K562 (cell line): ENCODE results near the gene ITM2B.

Experiments
- CEBPB ChIP-seq: fragments of 450-650 bp; IDR thresholded peaks from 2 replicates; pipeline ENCODE4 v1.6.1; 2016; ENCODE audit warnings: missing genetic modification characterization, missing compliant biosample characterization
- CTCF ChIP-seq, 3 experiments: IDR thresholded peaks in 2 of 3; conservative IDR thresholded peaks in 1 of 3; 2 replicates each; pipeline ENCODE4 v1.5.1; 2011 to 2012; ENCODE audit warnings: low read length in 3 of 3, mild to moderate bottlenecking in 3 of 3, control low read depth in 2 of 3, improper control_type of control experiment in 1 of 3, inconsistent platforms in 1 of 3, low read depth in 1 of 3, mixed read lengths in 1 of 3, moderate library complexity in 1 of 3; ENCODE audit not compliant: insufficient read depth in 2 of 3
- FOS ChIP-seq: IDR thresholded peaks from 3 replicates; pipeline ENCODE4 v1.6.1; 2011; ENCODE audit not compliant: insufficient read length; ENCODE audit errors: extremely low read depth
- HDAC1 ChIP-seq, 2 experiments: fragments of 450-650 bp; IDR thresholded peaks; 2 replicates each; pipeline ENCODE4 v1.6.1; 2016 to 2017; ENCODE audit warnings: inconsistent platforms in 1 of 2, mild to moderate bottlenecking in 1 of 2, moderate library complexity in 1 of 2
- HNRNPUL1 ChIP-seq: fragments of 200-400 bp; formaldehyde crosslinking; IDR thresholded peaks from 2 replicates; pipeline ENCODE4 v1.6.1; 2017; ENCODE audit warnings: low read length
- MEIS2 ChIP-seq: fragments of 450-650 bp; IDR thresholded peaks from 2 replicates; pipeline ENCODE4 v1.6.1; 2014; ENCODE audit warnings: mild to moderate bottlenecking; ENCODE audit not compliant: partially characterized antibody
- POLR2AphosphoS5 ChIP-seq: IDR thresholded peaks from 2 replicates; pipeline ENCODE4 v1.6.1; 2011; ENCODE audit warnings: mild to moderate bottlenecking, low read depth, low read length, moderate library complexity; ENCODE audit not compliant: control insufficient read depth, insufficient read depth
- ZNF830 ChIP-seq: fragments of 250-450 bp; sonication (Bioruptor Pico); IDR thresholded peaks from 2 replicates; pipeline ENCODE4 v1.5.0; 2021; ENCODE audit warnings: mild to moderate bottlenecking
- TF ChIP-seq, protein P1 (sequence below): sonication (generic); formaldehyde crosslinking; IDR thresholded peaks from 2 replicates; pipeline ENCODE4 v1.8.1; 2022; ENCODE audit warnings: missing genetic modification reagents
- TF ChIP-seq, protein P2 (sequence below): sonication (generic); formaldehyde crosslinking; IDR thresholded peaks from 2 replicates; pipeline ENCODE4 v1.4.0; 2020; ENCODE audit warnings: mild to moderate bottlenecking, missing genetic modification reagents

DNA sequence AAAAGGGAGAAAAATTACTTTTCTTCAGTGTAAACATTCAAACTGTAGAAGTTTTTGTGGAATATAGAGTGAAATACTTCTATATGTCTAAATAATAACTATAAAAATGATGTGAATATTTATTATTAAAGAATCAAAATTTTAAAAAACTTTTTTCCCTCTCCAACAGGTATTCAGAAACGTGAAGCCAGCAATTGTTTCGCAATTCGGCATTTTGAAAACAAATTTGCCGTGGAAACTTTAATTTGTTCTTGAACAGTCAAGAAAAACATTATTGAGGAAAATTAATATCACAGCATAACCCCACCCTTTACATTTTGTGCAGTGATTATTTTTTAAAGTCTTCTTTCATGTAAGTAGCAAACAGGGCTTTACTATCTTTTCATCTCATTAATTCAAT, 28.0 kb downstream of the ITM2B start:
- TF ChIP-seq, protein P1, sequence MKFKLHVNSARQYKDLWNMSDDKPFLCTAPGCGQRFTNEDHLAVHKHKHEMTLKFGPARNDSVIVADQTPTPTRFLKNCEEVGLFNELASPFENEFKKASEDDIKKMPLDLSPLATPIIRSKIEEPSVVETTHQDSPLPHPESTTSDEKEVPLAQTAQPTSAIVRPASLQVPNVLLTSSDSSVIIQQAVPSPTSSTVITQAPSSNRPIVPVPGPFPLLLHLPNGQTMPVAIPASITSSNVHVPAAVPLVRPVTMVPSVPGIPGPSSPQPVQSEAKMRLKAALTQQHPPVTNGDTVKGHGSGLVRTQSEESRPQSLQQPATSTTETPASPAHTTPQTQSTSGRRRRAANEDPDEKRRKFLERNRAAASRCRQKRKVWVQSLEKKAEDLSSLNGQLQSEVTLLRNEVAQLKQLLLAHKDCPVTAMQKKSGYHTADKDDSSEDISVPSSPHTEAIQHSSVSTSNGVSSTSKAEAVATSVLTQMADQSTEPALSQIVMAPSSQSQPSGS (CRISPR knock-in tag) = no peak
- no peak for TF ChIP-seq CTCF (IDR thresholded peaks at IDR 0.05 in 2 of 3, conservative IDR thresholded peaks at IDR 0.05 in 1 of 3; ENCODE audit: insufficient read depth in 2 of 3, low read depth in 1 of 3, low read length in 3 of 3)
- TF ChIP-seq POLR2AphosphoS5 = no peak
- TF ChIP-seq, protein P2, sequence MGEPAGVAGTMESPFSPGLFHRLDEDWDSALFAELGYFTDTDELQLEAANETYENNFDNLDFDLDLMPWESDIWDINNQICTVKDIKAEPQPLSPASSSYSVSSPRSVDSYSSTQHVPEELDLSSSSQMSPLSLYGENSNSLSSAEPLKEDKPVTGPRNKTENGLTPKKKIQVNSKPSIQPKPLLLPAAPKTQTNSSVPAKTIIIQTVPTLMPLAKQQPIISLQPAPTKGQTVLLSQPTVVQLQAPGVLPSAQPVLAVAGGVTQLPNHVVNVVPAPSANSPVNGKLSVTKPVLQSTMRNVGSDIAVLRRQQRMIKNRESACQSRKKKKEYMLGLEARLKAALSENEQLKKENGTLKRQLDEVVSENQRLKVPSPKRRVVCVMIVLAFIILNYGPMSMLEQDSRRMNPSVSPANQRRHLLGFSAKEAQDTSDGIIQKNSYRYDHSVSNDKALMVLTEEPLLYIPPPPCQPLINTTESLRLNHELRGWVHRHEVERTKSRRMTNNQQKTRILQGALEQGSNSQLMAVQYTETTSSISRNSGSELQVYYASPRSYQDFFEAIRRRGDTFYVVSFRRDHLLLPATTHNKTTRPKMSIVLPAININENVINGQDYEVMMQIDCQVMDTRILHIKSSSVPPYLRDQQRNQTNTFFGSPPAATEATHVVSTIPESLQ (CRISPR knock-in tag) = no peak
- TF ChIP-seq FOS = no peak
- no peak for TF ChIP-seq HNRNPUL1
- no peak for TF ChIP-seq ZNF830 (CRISPR knock-in tag)
- no peak for TF ChIP-seq HDAC1 (IDR thresholded peaks at IDR 0.05)
- TF ChIP-seq MEIS2 = no peak
- 0 out of 2 replicates have a peak, but pooled peaks have one; percentile 21 for TF ChIP-seq CEBPB (tag)
